ENCODE results near the gene PLAAT5.
"Not testable (repeated sequence)": the region's sequence is repeated elsewhere in the genome, so short reads cannot be mapped to it uniquely, and the experiment has no call there.

Gene PLAAT5

GRCh38 chr11:63478896-63479295, 12.1 kb downstream of the PLAAT5 start:
- peak; percentile 82 for DNase-seq (ENCODE audit: low spot score)

- no peak for DNase-seq (ENCODE audit: low spot score)
These were observed 14.3 kb downstream of the PLAAT5 start for GRCh38 chr11:63476618-63477017.

- no peak for DNase-seq (ENCODE audit: low spot score)
These were observed 18.6 kb downstream of the PLAAT5 start for GRCh38 chr11:63472372-63472771.

GRCh38 chr11:63470311-63470710, 20.7 kb downstream of the PLAAT5 start:
- no peak for DNase-seq (ENCODE audit: low spot score)

GRCh38 chr11:63462137-63462536, 28.8 kb downstream of the PLAAT5 start:
- DNase-seq (ENCODE audit: low spot score) = no peak

- DNase-seq (ENCODE audit: low spot score) = no peak
These were observed 31.4 kb downstream of the PLAAT5 start for GRCh38 chr11:63459586-63459985.

GRCh38 chr11:63448646-63449045, 42.3 kb downstream of the PLAAT5 start:
- DNase-seq (ENCODE audit: low spot score) = no peak

GRCh38 chr11:63445720-63446119, 45.2 kb downstream of the PLAAT5 start:
- peak; percentile 50 for DNase-seq (ENCODE audit: low spot score)

- DNase-seq (ENCODE audit: low spot score) = no peak
These were observed 45.8 kb downstream of the PLAAT5 start for GRCh38 chr11:63445118-63445517.

- no peak for DNase-seq (ENCODE audit: low spot score)
These were observed 46.8 kb downstream of the PLAAT5 start for GRCh38 chr11:63444160-63444559.

GRCh38 chr11:63443714-63444113, 47.3 kb downstream of the PLAAT5 start:
- no peak for DNase-seq (ENCODE audit: low spot score)

GRCh38 chr11:63435831-63436230, 55.1 kb downstream of the PLAAT5 start:
- DNase-seq (ENCODE audit: low spot score) = not testable (repeated sequence)

- DNase-seq (ENCODE audit: low spot score) = not testable (repeated sequence)
These were observed 55.6 kb downstream of the PLAAT5 start for GRCh38 chr11:63435351-63435750.

GRCh38 chr11:63430731-63431130, 60.2 kb downstream of the PLAAT5 start:
- DNase-seq (ENCODE audit: low spot score) = not testable (repeated sequence)

GRCh38 chr11:63427971-63428508, 62.9 kb downstream of the PLAAT5 start:
- no peak for DNase-seq (ENCODE audit: low spot score)

GRCh38 chr11:63417174-63417852, 73.7 kb downstream of the PLAAT5 start:
- no peak for DNase-seq (ENCODE audit: low spot score)

Data from RKO (cell line).